ENCODE measurements around the gene AP4M1.

- TF ChIP-seq CTCF (IDR thresholded peaks at IDR 0.05) (no peak), POLR2A (IDR thresholded peaks at IDR 0.05) (no peak)
Observed at GRCh38 chr7:100109521-100110163, 8.2 kb downstream of the AP4M1 start.

Measured in uterus (tissue), 2 donors.